Stimulated activated naive CD4-positive, alpha-beta T cell treated with Interleukin-2 at 50 U/mL for 16 hours (primary cell): Measurements from ENCODE around the gene TRIM6.
"Not testable (repeated sequence)": the region's sequence is repeated elsewhere in the genome, so short reads cannot be mapped to it uniquely, and the experiment has no call there.

Experiments used
- DNase-seq: peaks from one replicate; lab custom pipeline; 2025; lab: John Stamatoyannopoulos, UW

TRIM6 gene

DNA sequence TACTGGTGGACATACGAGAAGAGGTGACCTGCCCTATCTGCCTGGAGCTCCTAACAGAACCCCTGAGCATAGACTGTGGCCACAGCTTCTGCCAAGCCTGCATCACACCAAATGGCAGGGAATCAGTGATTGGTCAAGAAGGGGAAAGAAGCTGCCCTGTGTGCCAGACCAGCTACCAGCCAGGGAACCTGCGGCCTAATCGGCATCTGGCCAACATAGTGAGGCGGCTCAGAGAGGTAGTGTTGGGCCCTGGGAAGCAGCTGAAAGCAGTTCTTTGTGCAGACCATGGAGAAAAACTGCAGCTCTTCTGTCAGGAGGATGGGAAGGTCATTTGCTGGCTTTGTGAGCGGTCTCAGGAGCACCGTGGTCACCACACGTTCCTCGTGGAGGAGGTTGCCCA is 6.9 kb downstream of the TRIM6 start:
- no peak for DNase-seq

DNA sequence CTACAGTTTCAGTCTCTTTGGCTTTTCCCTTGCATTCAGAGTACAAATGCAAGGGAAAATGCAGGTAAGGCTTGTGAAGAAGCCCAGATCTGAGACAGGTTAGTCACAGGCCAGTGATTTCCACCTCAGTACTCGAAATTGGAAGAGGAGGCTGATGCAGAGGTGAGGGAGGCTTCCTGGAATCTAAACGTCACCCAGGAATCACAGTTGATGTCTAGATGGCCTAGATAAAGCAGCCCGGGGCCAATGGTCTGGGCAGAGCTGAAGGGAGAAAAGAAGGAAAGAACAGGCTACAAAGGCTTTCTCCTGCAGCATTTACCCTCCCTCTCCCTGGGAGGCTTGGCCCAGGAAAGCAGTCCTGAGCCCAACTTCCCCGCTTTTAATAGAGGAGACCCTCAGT is 8.5 kb downstream of the TRIM6 start:
- DNase-seq, result no peak

DNA sequence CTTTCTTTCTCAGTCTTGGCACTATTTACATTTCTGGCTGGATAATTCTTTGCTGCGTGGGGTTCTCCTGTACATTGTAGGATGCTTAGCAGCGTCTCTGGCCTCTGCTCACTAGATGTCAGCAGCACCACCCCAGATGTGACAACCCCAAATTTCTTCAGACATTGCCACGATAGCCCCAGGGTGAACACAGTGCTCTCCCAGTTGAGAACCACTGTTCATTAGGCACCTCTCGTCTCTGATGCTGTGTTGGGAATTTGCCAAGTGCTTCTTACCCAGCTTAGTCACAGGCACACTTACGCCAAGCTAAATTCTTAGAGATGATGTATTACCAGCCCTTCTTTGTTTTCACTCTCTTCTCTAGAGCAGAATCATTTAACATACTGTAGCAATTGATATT is 9.4 kb downstream of the TRIM6 start:
- DNase-seq, result no peak

DNA sequence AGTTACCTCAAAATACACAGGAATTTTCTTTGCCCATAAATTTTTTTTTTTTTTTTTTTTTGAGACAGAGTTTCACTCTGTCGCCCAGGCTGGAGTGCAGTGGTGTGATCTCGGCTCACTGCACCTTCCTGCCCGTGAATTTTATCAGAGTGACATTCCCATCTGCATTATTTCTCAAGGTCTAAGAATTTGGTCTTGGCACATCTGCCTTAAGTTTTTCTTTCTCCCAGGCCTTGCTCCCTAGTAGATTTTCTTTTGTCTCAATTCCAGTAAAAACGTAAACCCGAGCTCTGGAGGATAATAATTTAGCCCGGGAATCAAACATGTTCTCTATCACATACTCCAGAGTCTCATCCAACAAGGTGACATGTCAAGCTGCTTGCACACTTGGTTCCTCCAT is 12.4 kb downstream of the TRIM6 start:
- DNase-seq, result no peak

DNA sequence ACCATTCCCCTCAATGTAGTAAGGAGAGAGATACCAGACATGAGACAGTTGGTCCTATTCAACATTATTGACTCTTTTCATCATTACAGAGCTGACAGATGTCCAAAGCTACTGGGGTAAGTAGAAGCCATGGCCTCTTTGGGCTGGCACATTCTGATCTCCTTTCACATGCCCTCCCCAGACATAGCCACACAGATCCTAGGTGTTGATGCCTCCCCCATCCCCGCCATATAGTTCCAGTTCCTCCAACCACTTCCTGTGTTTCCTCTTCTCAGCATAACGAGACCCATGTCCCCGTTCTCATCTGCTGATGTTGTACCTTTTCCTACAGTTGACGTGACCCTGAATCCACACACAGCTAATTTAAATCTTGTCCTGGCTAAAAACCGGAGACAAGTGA is 14.0 kb downstream of the TRIM6 start:
- DNase-seq, result no peak

DNA sequence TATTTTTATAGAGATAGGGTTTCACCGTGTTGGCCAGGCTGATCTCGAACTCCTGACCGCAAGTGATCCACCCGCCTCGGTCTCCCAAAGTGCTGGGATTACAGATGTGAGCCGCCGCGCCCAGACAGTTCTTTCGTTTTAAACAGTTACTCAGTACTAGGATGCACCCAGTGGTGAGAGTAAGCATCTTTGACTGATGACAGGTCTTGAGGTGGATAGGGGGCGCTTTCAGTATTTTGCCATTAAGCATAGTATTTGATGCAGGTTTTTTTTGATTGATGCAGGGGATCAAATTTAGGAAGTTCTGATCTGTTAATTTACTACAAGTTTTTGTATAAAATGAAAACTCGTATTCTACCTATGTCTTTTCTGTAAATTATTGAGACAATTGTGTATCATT is 15.2 kb downstream of the TRIM6 start:
- DNase-seq, result no peak

DNA sequence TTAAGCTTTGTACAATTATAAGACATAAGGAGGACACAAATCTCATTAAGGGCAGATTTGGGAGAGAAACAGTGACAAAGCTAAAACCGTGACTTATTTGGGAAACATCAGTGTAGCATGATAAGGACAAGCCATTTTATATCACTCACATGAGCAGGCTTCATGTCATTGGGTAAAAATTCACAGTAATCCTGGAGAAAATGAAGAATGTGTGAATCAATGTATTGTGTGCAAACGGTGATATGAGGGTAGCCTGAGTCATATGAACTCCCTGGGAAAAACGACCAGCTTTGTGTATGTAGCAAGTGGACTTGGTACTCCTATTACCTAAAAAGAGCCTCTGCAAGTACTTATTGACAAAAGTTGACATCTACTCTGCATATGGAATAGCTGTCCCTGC is 22.4 kb downstream of the TRIM6 start:
- no peak for DNase-seq

DNA sequence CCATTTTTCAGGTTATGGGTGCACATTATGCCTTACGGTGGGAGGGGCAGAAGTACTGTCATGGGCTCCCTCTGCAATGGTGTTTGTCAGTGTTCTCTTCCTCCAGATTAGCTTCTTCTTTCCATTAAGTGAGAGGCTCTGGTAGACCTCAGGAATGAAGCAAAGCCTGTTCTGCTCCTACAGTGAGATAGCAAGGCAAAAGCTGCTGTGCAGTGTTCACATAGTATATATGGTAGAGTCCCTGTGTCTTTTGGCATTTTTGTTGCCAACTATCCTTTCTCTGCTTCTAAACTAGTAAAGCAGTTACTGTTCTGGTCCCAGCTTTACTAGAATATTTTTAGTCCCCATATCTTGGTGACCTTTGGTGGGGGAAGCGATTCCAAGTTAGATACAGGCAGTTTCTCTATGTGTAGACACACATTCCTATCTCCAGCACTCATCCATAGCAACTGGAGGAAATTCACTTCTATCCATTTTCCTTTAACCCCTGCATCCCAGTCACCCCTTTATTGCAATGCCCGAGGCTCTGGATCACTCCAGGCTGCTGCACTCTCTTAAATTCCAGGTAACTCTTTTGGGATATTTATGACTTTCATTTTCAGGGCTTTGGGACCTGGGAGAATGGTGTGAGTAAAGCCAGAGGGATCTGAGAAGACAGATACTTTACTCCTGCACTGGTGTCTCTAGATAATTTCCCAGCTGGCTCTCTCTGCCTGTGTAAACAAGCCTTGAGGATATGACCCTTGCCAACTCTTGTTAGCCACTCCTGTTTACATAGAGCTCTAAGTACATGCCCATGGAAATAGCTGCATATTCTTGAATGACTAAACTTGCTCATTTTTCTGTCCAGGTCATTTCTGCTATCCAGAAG is 24.4 kb downstream of the TRIM6 start:
- no peak for DNase-seq

DNA sequence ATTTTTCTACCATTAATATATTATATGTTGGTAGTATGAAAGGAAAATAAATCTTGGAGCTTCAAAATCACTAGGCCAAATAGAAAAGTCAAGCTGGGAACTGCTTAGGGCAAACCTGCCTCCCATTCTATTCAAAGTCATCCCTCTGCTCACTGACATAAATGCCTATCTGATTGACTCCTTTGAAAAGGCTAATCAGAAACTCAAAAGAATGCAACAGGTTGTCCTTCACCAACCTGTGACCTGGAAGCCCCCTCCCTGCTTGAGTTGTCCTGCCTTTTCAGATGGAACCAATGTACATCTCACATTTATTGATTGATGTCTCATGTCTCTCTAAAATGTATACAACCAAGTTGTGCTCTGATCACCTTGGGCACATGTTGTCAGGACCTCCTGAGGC is 25.1 kb downstream of the TRIM6 start:
- DNase-seq, result no peak

DNA sequence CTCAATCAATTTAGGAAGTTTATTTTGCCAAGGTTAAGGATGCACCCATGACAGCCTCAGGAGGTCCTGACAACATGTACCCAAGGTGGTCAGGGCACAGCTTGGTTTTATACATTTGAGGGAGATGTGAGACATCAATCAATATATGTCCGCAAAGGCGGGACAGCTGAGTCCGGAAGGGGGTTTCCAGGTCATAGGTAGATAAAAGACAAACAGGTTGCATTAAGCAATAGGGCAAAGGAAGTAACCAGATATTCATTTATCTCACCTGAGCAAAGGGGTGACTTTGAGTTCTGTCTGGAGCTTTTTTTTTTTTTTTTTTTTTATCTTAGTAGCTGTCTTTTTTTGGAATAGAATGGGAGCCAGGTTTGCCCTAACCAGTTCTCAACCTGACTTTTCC is 26.4 kb downstream of the TRIM6 start:
- no peak for DNase-seq

DNA sequence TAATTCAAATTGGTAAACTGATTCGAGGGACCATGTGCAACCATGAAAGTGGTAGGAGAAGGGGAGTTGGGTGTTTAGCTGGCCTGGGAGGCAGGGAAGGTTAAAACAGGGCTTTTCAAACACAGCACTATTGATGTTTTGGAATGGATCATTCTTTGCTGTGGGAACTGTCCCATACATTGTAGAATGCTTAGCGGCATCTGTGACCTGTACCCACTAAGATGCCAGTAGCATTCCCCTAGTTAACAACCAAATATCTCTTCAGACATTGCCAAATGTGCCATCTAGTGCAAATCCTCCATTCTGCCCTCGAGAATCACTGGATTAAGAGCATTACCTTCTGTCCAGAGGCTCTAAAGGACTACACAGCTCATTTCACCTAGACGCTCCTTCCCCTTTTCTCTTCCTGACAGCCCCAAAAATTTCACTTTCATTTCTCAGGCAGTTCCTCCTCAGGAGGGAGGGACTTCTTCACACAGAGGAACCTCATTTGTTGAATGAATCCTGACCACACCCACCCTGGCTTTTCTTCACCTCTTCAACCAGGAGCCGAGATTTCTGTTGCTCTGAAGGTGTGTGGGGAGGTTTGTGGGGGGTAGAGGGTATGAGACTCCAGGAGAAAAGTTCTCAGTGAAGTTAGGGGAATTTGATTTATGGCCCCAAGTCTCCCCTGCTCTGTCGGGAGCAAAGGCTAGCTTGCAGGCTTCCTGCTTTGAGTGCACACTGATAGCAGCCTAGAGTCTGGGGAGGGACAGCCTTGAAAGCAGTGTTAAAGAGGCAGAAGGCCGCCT is 28.2 kb downstream of the TRIM6 start, which contains the start of gene TRIM34:
Gene TRIM34 (plus strand): TSS at position 513 of the 791 bp plus-strand sequence. CDS start 7,331 bp downstream, outside the sequence.
- peak; percentile 32 for DNase-seq

DNA sequence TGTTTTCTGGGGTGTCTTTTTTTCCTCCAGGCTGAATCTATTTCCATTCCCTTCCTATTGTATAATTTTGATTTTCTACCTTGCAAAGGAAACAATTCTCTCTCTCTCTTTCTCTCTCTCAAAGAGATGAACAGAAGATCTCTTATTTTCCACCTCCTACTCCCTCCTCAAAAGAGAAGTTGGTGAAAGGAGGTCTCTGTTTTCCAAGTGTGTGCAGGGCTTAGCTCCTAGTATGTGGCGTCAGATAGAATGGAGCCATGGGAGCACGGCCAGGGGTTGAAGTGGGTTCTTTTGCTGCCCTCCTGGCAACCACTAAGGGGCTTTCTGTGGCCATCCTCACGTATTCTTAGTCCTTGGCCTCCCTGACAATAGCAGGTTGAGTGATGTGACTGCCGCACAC is 28.8 kb downstream of the TRIM6 start:
- no peak for DNase-seq

DNA sequence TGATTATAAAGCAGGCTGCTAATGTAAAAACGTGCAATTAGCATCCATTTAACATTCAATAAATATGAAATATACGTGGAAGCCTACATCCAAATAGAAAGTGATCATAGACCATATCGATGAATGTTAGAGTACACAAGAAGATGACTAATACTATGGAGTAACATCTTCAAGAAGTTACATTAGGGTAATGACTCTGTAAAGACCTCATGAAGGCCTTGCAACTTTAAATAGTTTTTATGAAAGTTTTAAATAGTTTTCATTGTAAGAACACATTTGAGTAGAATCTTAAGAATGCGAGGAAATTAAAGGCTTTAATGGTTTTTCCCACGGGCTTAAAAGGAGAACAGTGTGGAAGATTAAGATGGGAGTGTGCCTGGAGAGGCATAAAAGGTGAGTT is 29.8 kb downstream of the TRIM6 start:
- no peak for DNase-seq

DNA sequence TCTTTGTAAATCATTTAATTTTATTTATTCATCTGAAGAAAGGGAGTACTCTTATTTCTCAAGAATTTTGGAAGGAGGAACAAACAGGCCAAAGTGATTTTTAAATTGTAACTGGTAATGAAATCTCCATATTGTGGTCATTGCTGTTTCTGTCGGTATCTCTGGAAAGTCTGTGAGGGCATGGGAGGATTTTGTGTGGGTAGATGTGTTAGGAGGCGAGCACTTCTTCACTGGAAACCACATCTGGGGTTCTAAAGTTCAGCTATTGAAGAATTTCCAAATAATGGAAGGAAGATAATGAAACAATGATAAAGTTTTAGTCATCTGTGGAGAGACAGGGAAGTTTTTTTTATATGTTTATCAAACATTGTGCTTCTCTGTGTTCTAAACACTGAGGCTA is 35.0 kb downstream of the TRIM6 start:
- no peak for DNase-seq

DNA sequence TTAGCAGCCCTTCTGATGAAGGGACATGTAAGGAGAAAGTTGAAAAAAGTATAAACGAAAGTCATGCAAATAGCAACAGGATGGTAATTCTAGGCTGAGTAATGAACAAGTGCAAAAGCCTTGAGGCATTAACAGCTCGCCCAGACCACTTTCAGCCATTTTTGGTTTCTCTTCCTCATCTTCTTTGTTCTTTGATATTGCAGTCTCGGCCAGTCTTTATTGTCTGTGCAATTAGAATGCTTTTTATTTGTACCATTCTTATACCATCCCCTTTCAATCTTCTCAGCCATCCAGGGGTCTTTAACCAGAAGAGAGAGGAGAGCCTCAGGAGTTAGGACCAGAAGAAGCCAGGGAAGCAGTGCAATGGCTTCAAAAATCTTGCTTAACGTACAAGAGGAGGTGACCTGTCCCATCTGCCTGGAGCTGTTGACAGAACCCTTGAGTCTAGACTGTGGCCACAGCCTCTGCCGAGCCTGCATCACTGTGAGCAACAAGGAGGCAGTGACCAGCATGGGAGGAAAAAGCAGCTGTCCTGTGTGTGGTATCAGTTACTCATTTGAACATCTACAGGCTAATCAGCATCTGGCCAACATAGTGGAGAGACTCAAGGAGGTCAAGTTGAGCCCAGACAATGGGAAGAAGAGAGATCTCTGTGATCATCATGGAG is 35.7 kb downstream of the TRIM6 start:
- no peak for DNase-seq

DNA sequence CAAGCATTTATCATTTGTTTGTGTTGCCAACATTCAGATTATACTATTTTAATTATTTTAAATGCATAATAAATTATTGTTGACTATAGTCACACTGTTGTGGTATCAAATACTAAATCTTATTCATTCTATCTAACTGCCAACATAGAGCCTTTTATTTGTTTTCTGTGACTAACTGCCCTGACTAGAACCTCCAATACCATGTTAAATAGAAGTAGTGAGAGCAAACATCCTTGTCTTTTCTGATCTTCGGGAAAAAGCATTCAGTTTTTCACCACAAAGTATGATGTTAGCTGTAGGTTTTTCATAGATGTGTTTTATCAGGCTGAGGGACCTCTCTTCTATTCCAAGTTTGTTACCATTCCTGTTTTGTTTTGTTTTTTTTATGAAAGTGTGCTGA is 43.5 kb downstream of the TRIM6 start:
- no peak for DNase-seq

DNA sequence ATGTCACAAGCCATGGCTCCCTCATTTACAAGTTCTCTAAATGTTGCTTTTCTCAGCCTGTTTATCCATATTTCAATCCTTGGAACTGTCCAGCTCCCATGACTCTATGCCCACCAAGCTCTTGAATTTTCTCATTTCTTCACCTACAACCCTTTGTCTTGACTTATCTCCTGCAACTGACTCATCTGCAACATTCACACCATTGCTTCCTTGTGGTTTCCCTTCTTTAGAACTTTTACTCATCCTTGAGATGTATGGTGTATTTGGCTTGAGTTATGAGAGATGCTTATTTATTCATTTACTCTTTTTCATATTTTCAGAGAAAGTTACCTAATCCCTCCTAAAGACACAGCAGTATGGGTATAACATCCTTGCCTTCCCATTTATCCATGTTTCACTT is 47.1 kb downstream of the TRIM6 start:
- no peak for DNase-seq

DNA sequence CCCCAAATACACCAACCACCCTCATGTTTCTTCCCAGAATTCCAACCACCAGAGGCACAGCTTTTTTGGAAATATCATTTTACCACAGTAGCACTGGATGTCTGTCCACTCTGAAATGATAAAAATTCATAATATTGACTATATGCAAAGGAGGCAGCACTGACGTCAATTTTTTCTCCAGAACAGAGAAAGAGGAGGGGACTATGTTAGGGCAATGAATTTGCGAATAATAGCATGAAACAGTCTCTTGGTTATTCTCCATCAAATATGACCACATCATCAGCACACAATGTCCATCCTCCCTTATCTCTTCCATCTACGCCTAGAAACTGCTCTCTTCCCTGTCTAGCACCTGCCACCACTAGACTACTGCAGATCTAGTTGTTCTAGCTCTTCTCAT is 49.7 kb downstream of the TRIM6 start:
- DNase-seq, result no peak

DNA sequence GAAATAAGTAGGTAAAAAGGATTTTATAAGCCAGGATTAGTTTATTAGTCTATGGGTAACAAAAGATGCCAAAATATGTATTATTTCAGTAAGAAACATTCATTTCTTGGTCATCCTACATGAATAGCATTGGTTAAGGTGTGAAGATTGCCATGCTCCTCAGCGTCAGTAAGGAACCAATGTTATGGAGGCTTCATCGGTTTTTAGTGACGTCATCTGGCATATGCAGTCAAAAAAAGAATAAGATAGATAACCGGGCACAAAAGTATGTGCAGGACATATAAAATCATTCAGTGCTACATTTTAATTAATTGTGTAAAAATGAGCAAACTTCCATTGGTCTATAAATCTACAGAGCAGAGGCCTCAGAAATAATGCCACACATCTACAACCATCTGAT is 59.0 kb downstream of the TRIM6 start:
- no peak for DNase-seq

DNA sequence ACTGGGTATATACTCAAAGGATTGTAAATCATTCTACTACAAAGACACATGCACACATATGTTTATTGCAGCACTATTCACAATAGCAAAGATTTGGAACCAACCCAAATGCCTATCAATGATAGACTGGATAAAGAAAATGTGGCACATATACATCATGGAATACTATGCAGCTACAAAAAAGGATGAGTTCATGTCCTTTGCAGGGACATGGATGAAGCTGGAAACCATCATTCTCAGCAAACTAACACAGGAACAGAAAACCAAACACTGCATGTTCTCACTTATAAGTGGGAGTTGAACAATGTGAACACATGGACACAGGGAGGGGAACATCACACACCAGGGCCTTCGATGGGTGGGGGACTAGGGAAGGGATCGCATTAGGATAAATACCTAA is 60.5 kb downstream of the TRIM6 start:
- DNase-seq, result not testable (repeated sequence)

DNA sequence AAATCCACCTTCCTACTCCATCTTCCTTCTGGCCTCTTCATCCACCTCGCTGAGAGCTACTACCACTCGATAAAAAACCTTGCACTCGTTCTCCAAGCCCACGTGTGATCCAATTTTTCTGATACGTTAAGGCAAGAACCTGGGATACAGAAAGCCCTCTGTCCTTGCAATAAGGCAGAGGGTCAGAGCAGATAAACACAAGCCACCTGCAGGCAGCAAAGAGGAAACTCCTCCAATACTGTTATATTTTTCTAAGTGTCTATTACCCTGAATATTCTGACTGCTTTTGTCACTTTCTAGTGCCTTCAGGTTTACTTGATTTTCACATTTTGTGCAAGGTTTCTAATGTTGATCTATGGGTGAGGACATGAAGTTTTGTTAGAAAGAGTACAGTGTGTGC is 61.9 kb downstream of the TRIM6 start:
- no peak for DNase-seq
